ENCODE data around the gene RBM47. TPM values are rescaled to one million over a fixed set of nuclear protein-coding genes. Genes with fewer than 3 reads are reported as not detected.

The RBM47 gene
- total RNA-seq, 1 donor from 2014 or later, result 110 TPM

- DNase-seq (ENCODE audit: low spot score), result no peak
Observed at GRCh38 chr4:40587351-40587750, 42.3 kb downstream of the RBM47 start.

- DNase-seq (ENCODE audit: low spot score), result no peak
Observed at GRCh38 chr4:40586729-40587128, 42.9 kb downstream of the RBM47 start.

- DNase-seq (ENCODE audit: low spot score), result no peak
Observed at GRCh38 chr4:40586034-40586433, 43.6 kb downstream of the RBM47 start.

- DNase-seq (ENCODE audit: low spot score), result no peak
Observed at GRCh38 chr4:40585201-40585799, 44.4 kb downstream of the RBM47 start.

GRCh38 chr4:40584517-40585141 is 45.0 kb downstream of the RBM47 start:
- DNase-seq (ENCODE audit: low spot score), result no peak

- DNase-seq (ENCODE audit: low spot score), result no peak
Observed at GRCh38 chr4:40583850-40584439, 45.7 kb downstream of the RBM47 start.

- DNase-seq (ENCODE audit: low spot score), result no peak
Observed at GRCh38 chr4:40582413-40582812, 47.3 kb downstream of the RBM47 start.

- DNase-seq (ENCODE audit: low spot score), result no peak
Observed at GRCh38 chr4:40581254-40582140, 48.2 kb downstream of the RBM47 start.

GRCh38 chr4:40579983-40580382 is 49.7 kb downstream of the RBM47 start:
- no peak for DNase-seq (ENCODE audit: low spot score)

- DNase-seq (ENCODE audit: low spot score), result no peak
Observed at GRCh38 chr4:40577588-40578253, 51.9 kb downstream of the RBM47 start.

- DNase-seq (ENCODE audit: low spot score), result peak; percentile 80
Observed at GRCh38 chr4:40576651-40577480, 52.8 kb downstream of the RBM47 start.

GRCh38 chr4:40575846-40576245 is 53.8 kb downstream of the RBM47 start:
- DNase-seq (ENCODE audit: low spot score), result no peak

GRCh38 chr4:40573593-40574311 is 55.9 kb downstream of the RBM47 start:
- no peak for DNase-seq (ENCODE audit: low spot score)

GRCh38 chr4:40572692-40573310 is 56.9 kb downstream of the RBM47 start:
- DNase-seq (ENCODE audit: low spot score), result no peak

- no peak for DNase-seq (ENCODE audit: low spot score)
Observed at GRCh38 chr4:40571208-40571607, 58.5 kb downstream of the RBM47 start.

- DNase-seq (ENCODE audit: low spot score), result no peak
Observed at GRCh38 chr4:40570348-40571077, 59.2 kb downstream of the RBM47 start.

GRCh38 chr4:40564815-40565483 is 64.7 kb downstream of the RBM47 start:
- no peak for DNase-seq (ENCODE audit: low spot score)

- no peak for DNase-seq (ENCODE audit: low spot score)
Observed at GRCh38 chr4:40564004-40564403, 65.7 kb downstream of the RBM47 start.

- no peak for DNase-seq (ENCODE audit: low spot score)
Observed at GRCh38 chr4:40563401-40563800, 66.3 kb downstream of the RBM47 start.
